Activated CD8-positive, alpha-beta memory T cell treated with anti-CD3 and anti-CD28 coated beads, Interleukin-2, amount 10 ng/mL, durations not matched to agents 7 days and 5 days (primary cell): ENCODE results near the gene MLKL. TPM values are rescaled to one million over a fixed set of nuclear protein-coding genes. Genes with fewer than 3 reads are reported as not detected.

ENCODE experiments used
- ATAC-seq: fragments of 150-1000 bp; cut with Tn5 transposase; one replicate; pipeline ENCODE4 v1.10.0; 2021; ENCODE audit warnings: moderate library complexity
- CTCF ChIA-PET: fragments of 350-600 bp; sonication (Branson Sonifier 250); formaldehyde crosslinking; loops from one replicate; lab custom pipeline; 2021; ENCODE audit warnings: antibody characterized with exemption; lab: Charles Lee
- DNase-seq: peaks from one replicate; pipeline ENCODE4 v3.0.0-alpha.2; 2020
- H3K27ac Mint-ChIP-seq: one replicate; pipeline ENCODE4 v1.8.0; 2021; ENCODE audit warnings: mild to moderate bottlenecking, mixed read lengths
- H3K27me3 Mint-ChIP-seq: one replicate; pipeline ENCODE4 v1.8.0; 2021; ENCODE audit warnings: mixed read lengths
- H3K36me3 Mint-ChIP-seq: one replicate; pipeline ENCODE4 v1.8.0; 2021; ENCODE audit warnings: mild to moderate bottlenecking, mixed read lengths
- H3K4me1 Mint-ChIP-seq: one replicate; pipeline ENCODE4 v1.8.0; 2021; ENCODE audit warnings: mixed read lengths
- H3K4me3 Mint-ChIP-seq: one replicate; pipeline ENCODE4 v1.8.0; 2021; ENCODE audit warnings: mild to moderate bottlenecking, moderate library complexity, mixed read lengths
- H3K9me3 Mint-ChIP-seq: one replicate; pipeline ENCODE4 v1.8.0; 2022; ENCODE audit warnings: low read depth, mixed read lengths
- total RNA-seq, 2 experiments: library from RNA; stranded (reverse); gene quantifications; one replicate each; pipeline ENCODE4 v1.2.3, GENCODE V29; 2021

MLKL gene
- total RNA-seq, 2 experiments from 2014 or later: 26.1 to 35.5 TPM

GRCh38 chr16:74622005-74622404, 78.7 kb downstream of the MLKL start:
- Mint-ChIP-seq H3K4me3 (no peak overlapping the region), H3K27me3 (no peaks in the 10 kb centered on the region), H3K36me3 (peaks cover 52% of the 10 kb centered on the region), H3K27ac (no peak overlapping the region), H3K4me1 (peaks cover 9% of the 10 kb centered on the region), H3K9me3 (no peaks in the 10 kb centered on the region)
- ATAC-seq (no peak), DNase-seq (no peak)
- CTCF ChIA-PET: interaction anchor here (1.0 to 1.6 kb wide), 7 partner anchors 15 to 312 kb away, joined by 3 to 7 read pairs (median 4); partner anchors contain the start of gene GLG1

Other genes starting within 250 kb of the MLKL start
- gene GLG1, start 93.7 kb downstream of the MLKL start, total RNA-seq: 10 to 100 TPM; 74.0 to 86.9 TPM
- 100 to 1,000 TPM; 121 to 162 TPM for gene RFWD3, start 34.0 kb downstream of the MLKL start, total RNA-seq
- gene FA2H, start 74.0 kb upstream of the MLKL start, total RNA-seq: under 1 TPM in 1 of 2 experiments, not detected in 1; 0.29 TPM